Measurements from ENCODE around the gene PSMD6. TPM values are rescaled to one million over a fixed set of nuclear protein-coding genes. Genes with fewer than 3 reads are reported as not detected.

Gene PSMD6
- total and polyA plus RNA-seq, 8 donors: 15.8 to 98.5 (median 55.5) TPM

DNA sequence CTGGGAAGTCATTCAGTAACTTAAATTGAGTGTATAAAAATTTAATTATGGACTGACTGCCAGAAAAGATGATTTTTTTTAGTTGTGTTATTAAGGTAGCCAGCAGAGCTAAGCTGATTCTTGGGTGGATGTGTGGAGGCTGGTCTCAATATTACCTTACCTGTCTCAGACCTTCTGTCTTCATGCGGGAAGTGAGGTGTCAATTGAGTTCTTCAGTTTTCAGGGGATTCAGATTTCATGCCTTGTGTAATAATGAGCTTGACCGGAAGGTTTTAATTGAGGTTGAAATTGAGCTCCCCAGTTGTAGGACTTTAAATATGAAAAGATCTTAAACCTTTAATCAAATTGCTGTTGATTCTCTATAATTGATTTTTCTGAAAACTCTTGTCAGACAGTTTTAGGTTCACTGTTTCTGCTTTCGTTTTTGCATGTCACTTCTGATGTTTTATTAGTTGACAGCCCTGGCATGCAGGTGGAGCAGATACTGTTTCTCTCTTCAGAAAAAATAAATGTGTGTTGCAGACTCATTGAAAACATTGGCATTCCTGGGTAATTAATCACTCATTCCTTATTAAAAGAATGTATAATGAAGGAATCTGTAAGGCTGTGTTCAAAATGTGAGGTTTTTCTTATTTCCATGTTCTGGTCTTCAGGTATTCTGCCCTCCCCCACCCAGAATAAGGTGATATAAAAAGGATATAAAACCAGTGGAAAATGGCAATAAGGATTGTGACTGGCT, 54.5 kb downstream of the PSMD6 start:
- DNase-seq: no peak
- Histone ChIP-seq H3K27me3 (no peaks in the 10 kb centered on the region), H3K9me3 (no peaks in the 10 kb centered on the region), H3K27ac (peak overlapping the region in 4 of 5 donors; percentile 67 to 79 (median 75)), H3K36me3 (peaks cover 0 to 5% (median 0%) of the 10 kb centered on the region in 4 donors), H3K4me3 (peak overlapping the region; percentile 0 to 35 (median 17)), H3K4me1 (peaks cover 53 to 99% (median 94%) of the 10 kb centered on the region in 4 donors)
- TF ChIP-seq, protein P1, sequence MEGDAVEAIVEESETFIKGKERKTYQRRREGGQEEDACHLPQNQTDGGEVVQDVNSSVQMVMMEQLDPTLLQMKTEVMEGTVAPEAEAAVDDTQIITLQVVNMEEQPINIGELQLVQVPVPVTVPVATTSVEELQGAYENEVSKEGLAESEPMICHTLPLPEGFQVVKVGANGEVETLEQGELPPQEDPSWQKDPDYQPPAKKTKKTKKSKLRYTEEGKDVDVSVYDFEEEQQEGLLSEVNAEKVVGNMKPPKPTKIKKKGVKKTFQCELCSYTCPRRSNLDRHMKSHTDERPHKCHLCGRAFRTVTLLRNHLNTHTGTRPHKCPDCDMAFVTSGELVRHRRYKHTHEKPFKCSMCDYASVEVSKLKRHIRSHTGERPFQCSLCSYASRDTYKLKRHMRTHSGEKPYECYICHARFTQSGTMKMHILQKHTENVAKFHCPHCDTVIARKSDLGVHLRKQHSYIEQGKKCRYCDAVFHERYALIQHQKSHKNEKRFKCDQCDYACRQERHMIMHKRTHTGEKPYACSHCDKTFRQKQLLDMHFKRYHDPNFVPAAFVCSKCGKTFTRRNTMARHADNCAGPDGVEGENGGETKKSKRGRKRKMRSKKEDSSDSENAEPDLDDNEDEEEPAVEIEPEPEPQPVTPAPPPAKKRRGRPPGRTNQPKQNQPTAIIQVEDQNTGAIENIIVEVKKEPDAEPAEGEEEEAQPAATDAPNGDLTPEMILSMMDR (IDR thresholded peaks at IDR 0.05): no peak
- no peak for TF ChIP-seq EP300 (IDR thresholded peaks at IDR 0.05)
- TF ChIP-seq POLR2A (IDR thresholded peaks at IDR 0.05): no peak
- TF ChIP-seq POLR2AphosphoS5 (IDR thresholded peaks at IDR 0.05): no peak
- WGBS, 5 donors: 19 to 34% (median 25%) methylated on average over 3 of the region's 3 CpGs
- intact Hi-C loops (cut with DNase I; ENCODE audit: low total_unique reads): no loop called here

DNA sequence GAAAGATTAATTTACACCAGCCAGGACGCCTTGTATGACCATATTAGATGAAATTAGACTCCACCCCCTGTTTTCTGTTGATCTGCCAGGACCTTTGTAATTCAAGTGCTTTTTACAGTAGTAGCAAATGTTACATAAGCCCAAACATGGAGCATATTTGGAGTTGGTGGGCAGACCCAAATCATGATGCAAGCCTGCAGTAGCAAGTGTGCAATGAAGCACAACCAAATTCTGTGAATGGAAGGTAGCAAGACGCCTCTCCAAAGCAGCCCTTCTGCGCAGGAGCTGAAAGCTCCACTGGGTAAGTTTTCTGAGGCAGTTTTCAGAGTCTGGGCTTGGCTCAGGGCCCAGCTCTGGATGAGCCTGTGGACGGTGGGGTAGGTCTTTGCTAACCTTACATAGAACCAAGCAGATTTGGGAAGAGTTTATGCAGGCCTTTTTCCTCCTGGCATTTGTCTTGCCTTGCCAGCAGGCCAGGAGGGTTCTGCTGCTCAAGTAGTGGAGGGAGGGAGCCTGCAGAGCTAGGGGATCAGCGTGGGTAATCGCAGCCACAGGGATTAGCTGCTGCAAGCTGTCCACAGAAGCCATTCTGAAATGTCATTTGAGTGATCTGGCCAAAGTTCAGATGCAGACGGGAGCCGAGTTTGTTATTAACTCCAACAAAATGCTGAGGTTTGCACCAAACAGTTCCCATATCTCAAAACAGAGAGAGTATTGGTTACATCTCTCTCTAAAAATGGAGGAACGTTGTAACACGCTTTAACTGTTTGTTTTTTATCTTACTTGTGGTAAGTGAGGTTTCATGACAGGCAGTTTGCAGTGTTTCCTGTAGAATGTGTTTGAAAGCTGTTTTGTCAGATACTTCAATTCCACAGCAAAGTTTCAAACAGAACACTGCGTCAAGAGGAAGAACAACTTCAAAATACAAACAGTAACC, 55.4 kb downstream of the PSMD6 start:
- DNase-seq: peak in 1 of 2 donors; percentile 75
- H3K4me1 ChIP-seq: peaks cover 46 to 99% (median 90%) of the 10 kb centered on the region in 4 donors
- no peaks in the 10 kb centered on the region for H3K36me3 ChIP-seq
- peak overlapping the region; percentile 67 to 79 (median 74) for H3K27ac ChIP-seq
- no peaks in the 10 kb centered on the region for H3K9me3 ChIP-seq
- WGBS, 5 donors: 4 to 10% (median 6%) methylated on average over 11 of the region's 11 CpGs
- H3K27me3 ChIP-seq: no peaks in the 10 kb centered on the region
- TF ChIP-seq POLR2AphosphoS5 (IDR thresholded peaks at IDR 0.05) (peak in 1 of 3 donors; percentile 23), EP300 (IDR thresholded peaks at IDR 0.05) (no peak)
- peak overlapping the region; percentile 17 to 38 (median 32) for H3K4me3 ChIP-seq
- intact Hi-C loops (cut with DNase I; ENCODE audit: low total_unique reads): no loop called here

DNA sequence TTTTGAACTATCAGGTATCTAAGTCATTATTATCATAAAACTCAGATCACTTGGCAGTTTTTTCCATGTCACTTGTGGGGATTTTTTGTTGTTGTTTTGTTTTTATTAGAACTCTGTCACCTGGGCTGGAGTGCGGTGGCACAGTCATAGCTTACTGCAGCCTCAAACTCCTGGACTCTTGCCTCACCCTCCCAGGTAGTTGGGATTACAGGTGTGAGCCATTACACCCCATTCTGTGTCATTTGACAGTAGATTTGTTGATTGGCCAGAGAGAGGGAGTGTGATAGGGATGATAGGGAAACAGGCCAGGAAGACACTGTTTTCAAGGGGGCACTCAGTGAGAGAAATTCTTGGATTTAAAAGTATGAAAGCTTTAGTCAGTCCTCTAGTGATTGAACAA, 56.4 kb downstream of the PSMD6 start:
- H3K36me3 ChIP-seq: no peaks in the 10 kb centered on the region
- no peak for TF ChIP-seq POLR2AphosphoS5 (IDR thresholded peaks at IDR 0.05)
- TF ChIP-seq, protein P1 (IDR thresholded peaks at IDR 0.05): no peak
- TF ChIP-seq POLR2A (IDR thresholded peaks at IDR 0.05): no peak
- no peak for TF ChIP-seq EP300 (IDR thresholded peaks at IDR 0.05)
- 84 to 97% (median 89%) methylated on average over 1 of the region's 1 CpG for WGBS, 5 donors
- no peak for DNase-seq
- intact Hi-C loops (cut with DNase I; ENCODE audit: low total_unique reads): no loop called here
- H3K4me3 ChIP-seq: no peak overlapping the region
- peaks cover 40 to 92% (median 81%) of the 10 kb centered on the region in 4 donors for H3K4me1 ChIP-seq
- no peaks in the 10 kb centered on the region for H3K27me3 ChIP-seq
- H3K27ac ChIP-seq: peak overlapping the region; percentile 14 to 79 (median 73)
- no peaks in the 10 kb centered on the region for H3K9me3 ChIP-seq

DNA sequence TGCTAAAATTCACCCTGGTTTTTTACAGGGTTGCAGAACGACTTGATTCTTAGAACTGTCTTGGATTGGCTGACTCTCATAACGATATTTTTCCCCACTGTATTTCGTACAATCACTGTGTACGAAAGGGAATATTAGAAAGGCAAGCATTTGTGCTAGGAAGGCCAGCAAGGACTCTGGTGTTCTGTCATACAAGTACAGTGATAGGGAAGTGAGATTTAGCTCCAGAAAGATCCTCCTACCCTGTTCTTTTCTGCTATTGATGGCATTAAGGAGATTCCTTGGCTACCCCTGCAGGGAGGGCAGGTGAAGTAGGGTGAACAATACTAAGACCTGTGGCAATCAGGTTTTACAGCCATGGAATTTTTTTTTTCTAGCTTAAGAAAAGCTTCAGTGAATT, 57.3 kb downstream of the PSMD6 start:
- no peak for DNase-seq
- peaks cover 35 to 91% (median 77%) of the 10 kb centered on the region in 4 donors for H3K4me1 ChIP-seq
- intact Hi-C loops (cut with DNase I; ENCODE audit: low total_unique reads): no loop called here
- H3K27ac ChIP-seq: peak overlapping the region in 1 of 5 donors; percentile 66
- no peaks in the 10 kb centered on the region for H3K36me3 ChIP-seq
- H3K9me3 ChIP-seq: no peaks in the 10 kb centered on the region
- no peaks in the 10 kb centered on the region for H3K27me3 ChIP-seq
- H3K4me3 ChIP-seq: no peak overlapping the region
- 45 to 86% (median 72%) methylated on average over 4 of the region's 4 CpGs for WGBS, 5 donors
- TF ChIP-seq, protein P1 (IDR thresholded peaks at IDR 0.05): no peak
- no peak for TF ChIP-seq EP300 (IDR thresholded peaks at IDR 0.05)
- no peak for TF ChIP-seq POLR2A (IDR thresholded peaks at IDR 0.05)
- TF ChIP-seq POLR2AphosphoS5 (IDR thresholded peaks at IDR 0.05): no peak
